ENCODE data around the gene PRSS53.

The PRSS53 gene

DNA sequence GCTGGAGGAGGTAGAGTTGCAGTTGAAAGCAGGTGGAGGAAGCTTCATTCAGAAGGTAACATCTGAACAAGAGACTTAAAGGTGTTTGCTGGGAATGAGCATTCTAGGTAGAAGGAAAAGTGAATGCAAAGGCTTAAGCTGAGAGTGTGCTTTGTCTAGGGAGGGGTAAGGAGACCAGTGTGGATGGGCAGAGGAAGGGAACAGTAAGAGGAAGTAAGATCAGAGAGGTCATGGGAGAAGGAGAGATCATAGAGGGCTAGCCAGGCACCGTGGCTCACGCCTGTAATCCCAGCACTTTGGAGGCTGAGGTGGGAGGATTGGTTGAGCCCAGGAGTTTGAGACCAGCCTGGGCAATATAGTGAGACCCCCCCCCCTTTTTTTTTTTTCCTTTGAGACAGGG is 52.1 kb downstream of the PRSS53 start:
- DNase-seq = no peak

DNA sequence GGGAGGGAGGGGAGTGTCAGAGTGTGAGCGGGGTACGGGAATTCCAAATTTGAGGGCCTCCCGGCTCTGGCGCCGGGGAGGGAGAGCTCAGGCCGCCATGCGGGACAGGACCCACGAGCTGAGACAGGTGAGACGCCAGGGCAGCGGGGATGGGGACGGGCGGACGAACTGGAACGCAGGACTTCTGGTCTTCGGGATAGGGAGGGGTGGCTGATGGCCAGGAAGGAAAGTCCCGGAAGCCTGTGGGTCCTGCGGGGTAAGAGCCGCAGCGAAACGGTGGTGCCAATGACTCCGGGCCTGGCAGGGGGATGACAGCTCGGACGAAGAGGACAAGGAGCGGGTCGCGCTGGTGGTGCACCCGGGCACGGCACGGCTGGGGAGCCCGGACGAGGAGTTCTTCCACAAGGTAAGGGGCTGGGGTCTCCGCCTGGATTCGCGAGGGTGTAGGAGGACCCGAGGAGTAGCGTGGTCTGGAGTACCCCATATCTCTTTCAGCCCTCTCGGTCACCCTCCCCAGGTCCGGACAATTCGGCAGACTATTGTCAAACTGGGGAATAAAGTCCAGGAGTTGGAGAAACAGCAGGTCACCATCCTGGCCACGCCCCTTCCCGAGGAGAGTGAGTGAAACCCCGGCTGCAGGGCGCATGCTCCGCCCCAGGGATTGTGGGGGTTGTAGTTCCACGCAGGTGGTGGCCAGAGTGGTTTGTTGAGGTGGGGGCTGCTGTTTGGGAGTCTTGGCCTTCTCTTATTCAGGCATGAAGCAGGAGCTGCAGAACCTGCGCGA is 54.8 kb downstream of the PRSS53 start:
- peak; percentile 90 for DNase-seq

Data from activated naive CD4-positive, alpha-beta T cell treated with anti-CD3 and anti-CD28 coated beads, Interleukin-2, amount 50 U/mL, for 16 hours (primary cell).